ENCODE results near the gene PRR14L. TPM values are rescaled to one million over a fixed set of nuclear protein-coding genes. Genes with fewer than 3 reads are reported as not detected.

PRR14L gene
- total RNA-seq, 1 experiment from 2014 or later: 43.9 TPM

DNA sequence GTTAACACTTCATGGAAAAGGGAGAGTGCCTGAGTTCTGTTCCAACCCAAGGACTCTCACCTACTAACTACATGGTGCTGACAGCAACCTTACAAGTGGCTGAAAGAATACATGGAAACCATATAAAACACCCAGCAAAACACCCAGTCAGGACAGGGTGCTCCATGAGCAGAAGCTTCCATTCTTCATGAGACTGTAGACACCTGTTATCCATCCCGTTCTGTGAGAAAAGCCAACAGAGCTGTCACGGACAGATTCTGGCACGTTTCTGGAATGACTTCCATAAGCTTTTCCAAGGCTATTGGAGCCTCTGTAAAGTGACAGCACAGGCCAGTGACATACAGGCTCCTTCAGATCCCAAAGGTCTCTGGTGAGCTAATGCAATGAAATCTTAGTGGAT, 23.2 kb downstream of the PRR14L start:
- H3K9me3 ChIP-seq (ENCODE audit: insufficient read depth, low read depth): no peaks in the 10 kb centered on the region
- H3K79me2 ChIP-seq (ENCODE audit: low read depth): peaks cover 36% of the 10 kb centered on the region
- H3K27me3 ChIP-seq (ENCODE audit: insufficient read depth, low read depth): no peaks in the 10 kb centered on the region
- peaks cover 2% of the 10 kb centered on the region; the same call in 1 of the 2 replicates for H3K36me3 ChIP-seq (ENCODE audit: low read depth)
- peaks cover 14% of the 10 kb centered on the region for H4K20me1 ChIP-seq (ENCODE audit: insufficient read depth)
- no peak overlapping the region for H3K27ac ChIP-seq
- no peaks in the 10 kb centered on the region for H3K4me1 ChIP-seq (replicated peaks; ENCODE audit: insufficient read depth)
- no TSS peak for BruUV-seq (replicated peaks)
- no peak overlapping the region for H3K4me3 ChIP-seq
- intact Hi-C loops (cut with micrococcal nuclease; ENCODE audit: unreplicated experiment): no loop called here
- no peak overlapping the region for H2AFZ ChIP-seq
- DNase-seq: no peak
- no peaks in the 10 kb centered on the region for H3F3A ChIP-seq (ENCODE audit: insufficient read depth, low read depth)
- H3K9me2 ChIP-seq (ENCODE audit: insufficient read depth): no peaks in the 10 kb centered on the region
- ChIA-PET POLR2A (ENCODE audit: unreplicated experiment) (no interaction called here), CTCF (no interaction called here)
- no peak overlapping the region for H3K4me2 ChIP-seq
- TF ChIP-seq CTCF (conservative IDR thresholded peaks at IDR 0.05) (no peak), EZH2 (IDR thresholded peaks at IDR 0.05; ENCODE audit: low read depth) (no peak)

GRCh38 chr22:31723723-31724122, 26.2 kb downstream of the PRR14L start:
- Histone ChIP-seq H3K27ac (no peak overlapping the region), H3K27me3 (ENCODE audit: insufficient read depth, low read depth) (no peaks in the 10 kb centered on the region), H3K4me2 (no peak overlapping the region), H3K9me2 (ENCODE audit: insufficient read depth) (no peaks in the 10 kb centered on the region), H3K4me3 (no peak overlapping the region), H3K79me2 (ENCODE audit: low read depth) (peaks cover 15% of the 10 kb centered on the region; the same call in 1 of the 2 replicates), H3K36me3 (ENCODE audit: low read depth) (peaks cover 15% of the 10 kb centered on the region), H3K9me3 (ENCODE audit: insufficient read depth, low read depth) (no peaks in the 10 kb centered on the region), H3F3A (ENCODE audit: insufficient read depth, low read depth) (no peaks in the 10 kb centered on the region), H3K4me1 (replicated peaks; ENCODE audit: insufficient read depth) (no peaks in the 10 kb centered on the region), H2AFZ (no peak overlapping the region), H4K20me1 (ENCODE audit: insufficient read depth) (peaks cover 7% of the 10 kb centered on the region; the same call in 1 of the 2 replicates)
- no peak for DNase-seq
- BruUV-seq (replicated peaks): no TSS peak
- CTCF ChIA-PET: no interaction called here
- POLR2A ChIA-PET (ENCODE audit: unreplicated experiment): interaction anchor here (0.6 kb wide), 1 partner anchor 22 kb away, joined by 3 read pairs; no protein-coding TSS in a partner anchor
- TF ChIP-seq CTCF (conservative IDR thresholded peaks at IDR 0.05) (no peak), EZH2 (IDR thresholded peaks at IDR 0.05; ENCODE audit: low read depth) (no peak)
- intact Hi-C loops (cut with micrococcal nuclease; ENCODE audit: unreplicated experiment): no loop called here

- no peak overlapping the region for H3K27ac ChIP-seq
- H3K4me3 ChIP-seq: no peak overlapping the region
- peaks cover 35% of the 10 kb centered on the region for H3K36me3 ChIP-seq (ENCODE audit: low read depth)
- H3K9me2 ChIP-seq (ENCODE audit: insufficient read depth): no peaks in the 10 kb centered on the region
- ChIA-PET POLR2A (ENCODE audit: unreplicated experiment) (interaction anchor here (0.7 kb wide), 1 partner anchor 18 kb away, joined by 5 read pairs; no protein-coding TSS in a partner anchor), CTCF (no interaction called here)
- BruUV-seq (replicated peaks): no TSS peak
- H3K9me3 ChIP-seq (ENCODE audit: insufficient read depth, low read depth): no peaks in the 10 kb centered on the region
- H3K4me2 ChIP-seq: no peak overlapping the region
- no peaks in the 10 kb centered on the region for H3K79me2 ChIP-seq (ENCODE audit: low read depth)
- H3F3A ChIP-seq (ENCODE audit: insufficient read depth, low read depth): peaks cover 5% of the 10 kb centered on the region
- intact Hi-C loops (cut with micrococcal nuclease; ENCODE audit: unreplicated experiment): no loop called here
- H2AFZ ChIP-seq: no peak overlapping the region
- no peaks in the 10 kb centered on the region for H3K27me3 ChIP-seq (ENCODE audit: insufficient read depth, low read depth)
- DNase-seq: no peak
- H3K4me1 ChIP-seq (replicated peaks; ENCODE audit: insufficient read depth): no peaks in the 10 kb centered on the region
- TF ChIP-seq EZH2 (IDR thresholded peaks at IDR 0.05; ENCODE audit: low read depth) (no peak), CTCF (conservative IDR thresholded peaks at IDR 0.05) (no peak)
- peaks cover 7% of the 10 kb centered on the region; the same call in 1 of the 2 replicates for H4K20me1 ChIP-seq (ENCODE audit: insufficient read depth)
Measured at GRCh38 chr22:31719850-31720471, 30.0 kb downstream of the PRR14L start.
